Keratinocyte (primary cell): ENCODE data around the gene HCN4. TPM values are rescaled to one million over a fixed set of nuclear protein-coding genes. Genes with fewer than 3 reads are reported as not detected.

Experiments used
- DNase-seq: peaks from one replicate; pipeline ENCODE4 v3.0.0-alpha.2; 2011; ENCODE audit warnings: low read depth, missing footprints, low spot score
- FAIRE-seq: peaks from 2 replicates; lab custom pipeline; 2011; peaks lifted over from hg19 to GRCh38; lab: Jason Lieb, UNC
- H2AFZ ChIP-seq: 2 replicates; pipeline ENCODE4 v1.6.0; 2012; ENCODE audit warnings: low read length, control low read depth, inconsistent platforms; ENCODE audit not compliant: control insufficient read depth
- H3K27ac ChIP-seq: 2 replicates; pipeline ENCODE4 v1.5.1; 2011; ENCODE audit warnings: low read length; ENCODE audit not compliant: control insufficient read depth, insufficient read depth
- H3K27me3 ChIP-seq: 3 replicates; pipeline ENCODE4 v1.6.0; 2011; ENCODE audit warnings: low read length; ENCODE audit not compliant: control insufficient read depth, insufficient read depth; ENCODE audit errors: extremely low read depth
- H3K36me3 ChIP-seq, 2 experiments: 2 replicates in 1 of 2; 3 replicates in 1 of 2; pipeline ENCODE4 v1.5.1; 2011; ENCODE audit warnings: low read length in 2 of 2, mild to moderate bottlenecking in 1 of 2; ENCODE audit not compliant: control insufficient read depth in 2 of 2, insufficient read depth in 2 of 2; ENCODE audit errors: extremely low read depth in 1 of 2
- H3K4me1 ChIP-seq: 3 replicates; pipeline ENCODE4 v1.5.1; 2011; ENCODE audit warnings: low read length; ENCODE audit not compliant: control insufficient read depth, insufficient read depth; ENCODE audit errors: extremely low read depth
- H3K4me2 ChIP-seq: 3 replicates; pipeline ENCODE4 v1.6.0; 2011; ENCODE audit warnings: low read depth, low read length; ENCODE audit not compliant: control insufficient read depth, insufficient read depth; ENCODE audit errors: extremely low read depth
- H3K4me3 ChIP-seq, 3 experiments: fragments of 200-600 bp in 1 of 3; sonication (generic) in 1 of 3; 2 replicates in 2 of 3; 3 replicates in 1 of 3; pipeline ENCODE4 v1.5.1; 2011 to 2016; ENCODE audit warnings: low read length in 3 of 3, mild to moderate bottlenecking in 3 of 3, control low read depth in 2 of 3, inconsistent platforms in 1 of 3, low read depth in 1 of 3, mixed read lengths in 1 of 3, mixed run types in 1 of 3, moderate library complexity in 1 of 3; ENCODE audit not compliant: control insufficient read depth in 2 of 3, insufficient read depth in 2 of 3; ENCODE audit errors: extremely low read depth in 1 of 3
- H3K79me2 ChIP-seq: 2 replicates; pipeline ENCODE4 v1.6.0; 2012; ENCODE audit warnings: low read length; ENCODE audit not compliant: control insufficient read depth, insufficient read depth
- H3K9ac ChIP-seq: 3 replicates; pipeline ENCODE4 v1.6.0; 2011; ENCODE audit warnings: low read length; ENCODE audit not compliant: control insufficient read depth, insufficient read depth; ENCODE audit errors: extremely low read depth
- H3K9me1 ChIP-seq: 3 replicates; pipeline ENCODE4 v1.6.0; 2011; ENCODE audit warnings: low read length; ENCODE audit not compliant: control insufficient read depth, insufficient read depth; ENCODE audit errors: extremely low read depth
- H3K9me3 ChIP-seq: 2 replicates; pipeline ENCODE4 v1.5.1; 2012; ENCODE audit warnings: low read depth, low read length; ENCODE audit not compliant: control insufficient read depth
- H4K20me1 ChIP-seq: 3 replicates; pipeline ENCODE4 v1.6.0; 2011; ENCODE audit warnings: low read length; ENCODE audit not compliant: control insufficient read depth, insufficient read depth; ENCODE audit errors: extremely low read depth
- EZH2 ChIP-seq: IDR thresholded peaks from one replicate; pipeline ENCODE4 v1.6.1; 2012; ENCODE audit warnings: inconsistent platforms, mild to moderate bottlenecking, low read length, moderate library complexity
- dilution Hi-C: fragments of 300-500 bp; cut with MboI; formaldehyde crosslinking; loops from one replicate; pipeline ENCODE4 v1.7.0; 2020; ENCODE audit warnings: low sequenced_read_pairs; ENCODE audit not compliant: extremely low pct_ligation_motif_present
- polyA plus RNA-seq, 5 experiments: library from polyadenylated mRNA; depleted of rRNA in 3 of 5; stranded (reverse) in 3 of 5; stranded (forward) in 1 of 5; unstranded in 1 of 5; fragments of >200 nt; gene quantifications; 1 replicate in 1 of 5; 2 replicates in 3 of 5; 3 replicates in 1 of 5; pipeline versions ENCODE4 v1.2.1 to v1.2.3, GENCODE V29; 2011 to 2012; ENCODE audit warnings: missing spikeins in 2 of 5, low read depth in 1 of 5, low replicate concordance in 1 of 5
- TF ChIP-seq, protein P1 (sequence below), 3 experiments: IDR thresholded peaks in 1 of 3; conservative IDR thresholded peaks in 1 of 3; optimal IDR thresholded peaks in 1 of 3; 2 replicates in 2 of 3; 3 replicates in 1 of 3; pipeline versions ENCODE3 to v1.5.1; 2011; ENCODE audit warnings: low read length in 3 of 3, mild to moderate bottlenecking in 3 of 3, moderate library complexity in 2 of 3, control low read depth in 1 of 3, inconsistent platforms in 1 of 3; ENCODE audit not compliant: insufficient read depth in 2 of 3; ENCODE audit errors: extremely low read depth in 1 of 3

HCN4 gene
- polyA plus RNA-seq, 1 donor (not counting 4 experiments of a cell fraction or from before 2014, with no cell fraction given), result not detected

DNA sequence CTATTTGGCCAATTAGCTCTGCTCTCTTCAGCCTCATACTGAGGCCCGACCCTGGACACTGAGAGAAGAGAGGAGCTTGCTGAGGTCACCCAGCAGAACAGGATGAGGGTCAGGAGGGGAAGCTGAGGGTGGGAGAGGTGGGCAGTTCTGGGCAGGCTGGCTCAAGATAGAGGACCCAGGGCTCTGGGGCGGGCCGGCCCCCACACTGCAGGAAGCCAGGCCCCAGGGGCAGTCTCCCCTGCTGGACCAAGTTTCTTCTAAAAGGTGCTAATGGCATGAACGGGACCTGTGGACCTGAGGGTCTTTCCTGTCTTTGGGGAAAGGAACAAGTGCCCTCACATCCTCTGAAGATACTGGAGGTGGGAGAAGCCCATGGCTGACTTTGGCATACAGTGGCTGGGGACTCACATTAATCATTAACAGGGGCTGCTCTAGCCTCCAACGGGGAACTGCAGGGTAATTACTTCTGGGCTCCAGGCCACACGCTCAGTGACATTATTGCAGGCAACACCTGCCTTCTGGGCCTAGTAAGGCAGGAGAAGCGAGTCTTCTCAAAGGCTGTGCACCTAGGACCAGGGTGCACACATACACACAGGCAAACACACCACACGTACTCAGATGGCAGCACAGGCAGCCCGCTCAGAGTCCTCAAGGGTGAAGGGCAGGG, 10.6 kb downstream of the HCN4 start:
- dilution Hi-C loops, result no loop called here
- H3K79me2 ChIP-seq, result no peaks in the 10 kb centered on the region

DNA sequence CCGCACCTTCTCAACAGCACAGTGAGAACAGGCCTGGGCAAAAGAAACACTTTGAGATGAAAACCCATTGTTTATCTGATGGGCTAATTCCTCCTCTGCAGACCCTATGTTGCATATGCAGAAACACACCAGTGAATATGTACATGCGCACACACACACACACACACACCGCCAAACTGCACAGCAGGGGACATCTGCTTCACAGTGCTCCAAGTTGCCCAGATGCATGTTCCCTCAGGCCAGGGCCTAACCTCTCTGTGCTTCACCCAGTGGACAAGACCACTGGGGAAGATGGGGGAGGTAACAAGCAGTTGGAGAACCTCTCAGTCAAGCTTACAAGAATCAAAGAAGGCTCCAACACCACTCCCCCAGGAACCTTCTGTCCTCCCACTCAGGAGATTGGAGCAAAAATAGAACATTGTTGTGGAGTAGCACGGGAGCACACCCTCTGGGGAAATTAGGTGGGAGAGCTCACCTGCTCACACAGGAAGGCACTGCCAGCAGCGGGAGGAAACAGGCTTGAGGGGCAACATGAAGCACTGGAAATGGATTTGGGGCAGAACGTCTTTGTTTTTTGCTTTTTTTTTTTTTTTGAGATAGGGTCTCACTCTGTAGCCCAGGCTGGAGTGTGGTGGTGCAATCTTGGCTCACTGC, 13.0 kb downstream of the HCN4 start:
- Histone ChIP-seq H3K27ac (no peak overlapping the region), H2AFZ (no peak overlapping the region), H3K4me1 (no peaks in the 10 kb centered on the region), H3K9me1 (no peaks in the 10 kb centered on the region), H3K4me2 (no peak overlapping the region), H3K4me3 (no peak overlapping the region), H3K36me3 (no peaks in the 10 kb centered on the region), H4K20me1 (no peaks in the 10 kb centered on the region), H3K79me2 (no peaks in the 10 kb centered on the region), H3K9me3 (no peaks in the 10 kb centered on the region), H3K27me3 (peaks cover 22% of the 10 kb centered on the region), H3K9ac (no peak overlapping the region)
- no peak for DNase-seq
- FAIRE-seq, result no peak
- TF ChIP-seq EZH2, result no peak
- TF ChIP-seq, protein P1, sequence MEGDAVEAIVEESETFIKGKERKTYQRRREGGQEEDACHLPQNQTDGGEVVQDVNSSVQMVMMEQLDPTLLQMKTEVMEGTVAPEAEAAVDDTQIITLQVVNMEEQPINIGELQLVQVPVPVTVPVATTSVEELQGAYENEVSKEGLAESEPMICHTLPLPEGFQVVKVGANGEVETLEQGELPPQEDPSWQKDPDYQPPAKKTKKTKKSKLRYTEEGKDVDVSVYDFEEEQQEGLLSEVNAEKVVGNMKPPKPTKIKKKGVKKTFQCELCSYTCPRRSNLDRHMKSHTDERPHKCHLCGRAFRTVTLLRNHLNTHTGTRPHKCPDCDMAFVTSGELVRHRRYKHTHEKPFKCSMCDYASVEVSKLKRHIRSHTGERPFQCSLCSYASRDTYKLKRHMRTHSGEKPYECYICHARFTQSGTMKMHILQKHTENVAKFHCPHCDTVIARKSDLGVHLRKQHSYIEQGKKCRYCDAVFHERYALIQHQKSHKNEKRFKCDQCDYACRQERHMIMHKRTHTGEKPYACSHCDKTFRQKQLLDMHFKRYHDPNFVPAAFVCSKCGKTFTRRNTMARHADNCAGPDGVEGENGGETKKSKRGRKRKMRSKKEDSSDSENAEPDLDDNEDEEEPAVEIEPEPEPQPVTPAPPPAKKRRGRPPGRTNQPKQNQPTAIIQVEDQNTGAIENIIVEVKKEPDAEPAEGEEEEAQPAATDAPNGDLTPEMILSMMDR (optimal IDR thresholded peaks at IDR 0.05 in 1 of 3, IDR thresholded peaks at IDR 0.05 in 1 of 3, conservative IDR thresholded peaks at IDR 0.05 in 1 of 3; ENCODE audit: extremely low read depth in 1 of 3, insufficient read depth in 2 of 3, low read length in 3 of 3), result no peak
- dilution Hi-C loops, result no loop called here

More for the DNA sequence above, 10.6 kb downstream of the HCN4 start:
- Histone ChIP-seq H3K27me3 (peaks cover 42% of the 10 kb centered on the region), H4K20me1 (no peaks in the 10 kb centered on the region), H3K9me1 (no peaks in the 10 kb centered on the region), H3K4me2 (no peak overlapping the region), H2AFZ (no peak overlapping the region), H3K36me3 (no peaks in the 10 kb centered on the region), H3K4me1 (no peaks in the 10 kb centered on the region), H3K9ac (no peak overlapping the region), H3K9me3 (no peaks in the 10 kb centered on the region), H3K4me3 (no peak overlapping the region), H3K27ac (no peak overlapping the region)
- no peak for DNase-seq
- TF ChIP-seq, protein P1 (optimal IDR thresholded peaks at IDR 0.05 in 1 of 3, IDR thresholded peaks at IDR 0.05 in 1 of 3, conservative IDR thresholded peaks at IDR 0.05 in 1 of 3; ENCODE audit: extremely low read depth in 1 of 3, insufficient read depth in 2 of 3, low read length in 3 of 3), result no peak
- TF ChIP-seq EZH2, result no peak
- FAIRE-seq, result no peak
